Activated naive CD8-positive, alpha-beta T cell (primary cell): ENCODE results near the gene OR52K1.
"Not testable (repeated sequence)": the region's sequence is repeated elsewhere in the genome, so short reads cannot be mapped to it uniquely, and the experiment has no call there.

Source experiments
- H3K27ac Mint-ChIP-seq: one replicate; pipeline ENCODE4 v1.8.0; 2021; ENCODE audit warnings: mixed read lengths
- H3K27me3 Mint-ChIP-seq: one replicate; pipeline ENCODE4 v1.8.0; 2021; ENCODE audit warnings: mixed read lengths
- H3K36me3 Mint-ChIP-seq: one replicate; pipeline ENCODE4 v1.8.0; 2021; ENCODE audit warnings: mixed read lengths
- H3K4me1 Mint-ChIP-seq: one replicate; pipeline ENCODE4 v1.8.0; 2021; ENCODE audit warnings: low read depth, mixed read lengths
- H3K4me3 Mint-ChIP-seq: one replicate; pipeline ENCODE4 v1.8.0; 2021; ENCODE audit warnings: mild to moderate bottlenecking, mixed read lengths
- H3K9me3 Mint-ChIP-seq: one replicate; pipeline ENCODE4 v1.8.0; 2021; ENCODE audit warnings: low read depth, mixed read lengths

OR52K1 gene

DNA sequence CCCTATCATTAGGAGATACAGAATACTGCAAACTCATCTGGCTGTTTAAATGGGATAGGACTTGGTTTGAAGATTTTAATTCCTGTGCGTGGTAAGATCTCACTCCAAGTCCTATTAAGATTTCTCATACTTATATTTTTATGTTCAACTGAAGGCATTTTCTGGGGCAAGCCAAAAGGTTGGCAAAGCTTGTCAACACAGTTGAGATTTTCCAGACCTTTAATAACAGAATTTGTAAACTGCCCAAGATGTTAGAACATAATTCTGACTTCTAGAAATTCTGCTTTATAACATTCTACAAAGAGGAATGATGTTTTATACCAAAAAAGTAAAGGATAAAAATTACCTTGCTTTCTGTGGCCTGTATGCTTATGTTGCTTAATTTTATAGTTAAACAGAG, 31.8 kb downstream of the OR52K1 start:
- no peaks in the 10 kb centered on the region for H3K36me3 Mint-ChIP-seq
- peaks cover 3% of the 10 kb centered on the region for H3K4me1 Mint-ChIP-seq
- H3K4me3 Mint-ChIP-seq: no peak overlapping the region
- H3K9me3 Mint-ChIP-seq: no peaks in the 10 kb centered on the region
- no peak overlapping the region for H3K27ac Mint-ChIP-seq
- no peaks in the 10 kb centered on the region for H3K27me3 Mint-ChIP-seq

DNA sequence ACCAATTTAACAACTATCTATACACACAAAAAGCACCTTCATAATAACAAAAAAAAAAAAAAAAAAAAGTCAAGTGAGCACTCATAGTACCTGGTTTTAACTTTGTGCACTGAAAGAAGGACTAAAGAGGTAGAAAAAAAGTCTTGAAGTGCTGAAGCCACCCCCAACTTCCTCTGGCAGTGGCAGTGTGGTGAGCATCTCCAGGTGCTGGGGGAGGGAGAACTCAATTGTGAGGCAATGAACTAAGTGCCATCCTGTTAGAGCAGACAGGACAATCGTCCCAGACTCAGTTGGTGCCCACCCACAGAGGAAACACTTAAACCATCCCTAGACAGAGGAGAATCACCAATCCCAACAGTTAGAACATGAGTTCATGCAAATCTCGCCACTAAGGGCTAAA, 39.9 kb downstream of the OR52K1 start:
- H3K4me1 Mint-ChIP-seq: peaks cover 12% of the 10 kb centered on the region
- no peaks in the 10 kb centered on the region for H3K36me3 Mint-ChIP-seq
- H3K9me3 Mint-ChIP-seq: no peaks in the 10 kb centered on the region
- H3K4me3 Mint-ChIP-seq: no peak overlapping the region
- H3K27ac Mint-ChIP-seq: no peak overlapping the region
- H3K27me3 Mint-ChIP-seq: peaks cover 3% of the 10 kb centered on the region

DNA sequence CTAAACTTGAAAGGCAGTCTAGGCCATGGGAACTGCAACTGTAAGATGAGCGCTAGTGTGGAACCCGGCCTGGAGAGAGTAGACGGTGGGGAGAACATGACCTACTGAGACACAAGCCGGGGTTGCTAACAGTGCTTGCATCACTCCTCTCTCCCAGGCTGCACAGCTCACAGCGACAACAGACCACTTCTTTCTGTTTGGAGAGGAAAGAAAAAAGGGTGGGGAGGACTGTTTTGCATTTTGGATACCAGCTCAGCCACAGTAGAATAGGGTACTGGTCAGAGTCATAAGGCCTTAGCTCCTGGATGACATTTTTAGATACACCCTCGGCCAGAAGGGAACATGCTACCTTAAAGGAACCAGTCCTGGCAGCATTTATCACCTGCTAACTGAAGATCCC, 40.3 kb downstream of the OR52K1 start:
- no peaks in the 10 kb centered on the region for H3K36me3 Mint-ChIP-seq
- H3K27me3 Mint-ChIP-seq: peaks cover 3% of the 10 kb centered on the region
- no peaks in the 10 kb centered on the region for H3K9me3 Mint-ChIP-seq
- H3K27ac Mint-ChIP-seq: no peak overlapping the region
- H3K4me1 Mint-ChIP-seq: peaks cover 12% of the 10 kb centered on the region
- H3K4me3 Mint-ChIP-seq: no peak overlapping the region

DNA sequence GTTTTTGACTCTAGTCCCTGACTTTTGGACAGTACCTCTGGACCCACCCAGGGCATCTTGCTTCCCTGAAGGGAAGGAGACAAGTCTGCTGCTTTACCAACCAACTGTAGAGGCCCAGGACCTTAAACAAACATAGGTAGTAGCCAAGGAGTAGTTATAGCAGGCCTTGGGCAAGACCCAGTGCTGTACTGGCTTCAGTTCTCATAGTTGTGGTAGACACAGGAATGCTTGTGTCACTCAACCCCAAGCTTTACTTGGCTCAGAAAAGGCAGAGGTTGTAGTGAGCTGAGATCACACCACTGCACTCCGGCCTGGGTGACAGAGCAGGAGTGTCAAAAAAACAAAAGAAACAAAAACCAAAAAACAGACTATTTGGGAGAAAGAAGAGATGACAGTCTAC, 41.2 kb downstream of the OR52K1 start:
- H3K9me3 Mint-ChIP-seq: no peaks in the 10 kb centered on the region
- peaks cover 3% of the 10 kb centered on the region for H3K27me3 Mint-ChIP-seq
- no peak overlapping the region for H3K4me3 Mint-ChIP-seq
- H3K27ac Mint-ChIP-seq: no peak overlapping the region
- peaks cover 12% of the 10 kb centered on the region for H3K4me1 Mint-ChIP-seq
- no peaks in the 10 kb centered on the region for H3K36me3 Mint-ChIP-seq

DNA sequence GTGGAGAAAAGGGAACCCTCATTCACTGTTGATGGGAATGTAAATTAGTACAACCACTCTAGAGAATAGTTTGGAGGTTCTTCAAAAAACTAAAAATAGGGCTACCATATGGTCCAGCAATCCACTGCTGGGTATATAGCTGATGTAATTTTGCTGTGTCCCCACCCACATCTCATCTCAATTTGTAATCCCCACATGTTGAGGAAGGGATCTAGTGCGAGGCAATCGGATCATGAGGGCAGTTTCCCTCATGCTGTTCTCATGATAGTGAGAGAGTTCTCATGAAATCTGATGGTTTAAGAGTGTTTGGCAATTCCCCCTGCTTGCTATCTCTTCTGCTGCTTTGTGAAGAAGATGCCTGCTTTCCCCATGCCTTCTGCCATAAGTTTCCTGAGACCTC, 45.5 kb downstream of the OR52K1 start:
- Mint-ChIP-seq H3K9me3 (peaks cover 3% of the 10 kb centered on the region), H3K27ac (no peak overlapping the region), H3K27me3 (peaks cover 8% of the 10 kb centered on the region), H3K4me1 (no peaks in the 10 kb centered on the region), H3K4me3 (no peak overlapping the region), H3K36me3 (peaks cover 2% of the 10 kb centered on the region)

DNA sequence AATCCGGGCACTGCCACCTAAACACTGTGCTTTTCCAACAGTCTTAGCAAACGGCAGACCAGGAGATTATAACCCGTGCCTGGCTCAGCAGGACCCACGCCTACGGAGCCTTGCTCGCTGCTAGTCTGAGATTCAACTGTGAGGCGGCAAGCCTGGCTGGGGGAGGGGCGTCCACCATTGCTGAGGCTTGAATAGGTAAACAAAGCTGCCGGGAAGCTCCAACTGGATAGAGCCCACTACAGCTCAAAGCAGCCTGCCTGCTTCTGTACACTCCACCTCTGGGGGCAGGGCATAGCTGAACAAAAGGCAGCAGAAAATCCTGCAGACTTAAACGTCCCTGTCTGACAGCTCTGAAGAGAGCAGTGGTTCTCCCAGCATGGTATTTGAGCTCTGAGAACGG, 49.2 kb downstream of the OR52K1 start:
- not testable (repeated sequence) for H3K36me3 Mint-ChIP-seq, H3K27me3 Mint-ChIP-seq, H3K27ac Mint-ChIP-seq, H3K4me1 Mint-ChIP-seq, H3K4me3 Mint-ChIP-seq, H3K9me3 Mint-ChIP-seq

DNA sequence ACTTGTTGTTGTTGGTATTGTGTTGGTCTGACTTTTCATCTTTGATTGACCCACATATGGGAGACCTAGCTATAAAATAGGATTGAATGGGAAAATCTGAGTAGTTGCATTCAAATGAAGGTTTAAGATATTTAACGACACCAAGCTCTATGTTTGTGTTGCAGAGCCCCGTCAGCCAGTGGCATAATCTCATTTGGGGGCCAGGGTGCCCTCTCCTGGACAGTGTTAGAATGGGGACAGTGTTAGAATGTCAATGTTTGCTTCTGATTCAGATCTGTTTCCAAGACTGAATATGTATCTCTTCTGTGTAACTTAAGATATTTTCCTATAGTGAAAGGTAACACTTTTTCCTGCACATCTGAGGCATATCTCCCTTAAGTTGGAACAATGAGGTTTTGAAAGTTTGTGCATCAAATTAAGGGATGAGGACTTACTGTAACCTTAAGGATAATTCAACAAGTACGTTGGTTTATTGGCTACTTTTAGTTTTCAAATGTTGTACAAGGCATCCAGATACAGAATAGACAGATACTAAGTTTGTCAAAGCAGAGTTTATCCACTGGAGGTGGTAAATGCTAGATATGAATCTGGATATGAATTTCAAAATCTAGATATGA, 57.3 kb downstream of the OR52K1 start:
- Mint-ChIP-seq H3K4me3 (no peak overlapping the region), H3K36me3 (no peaks in the 10 kb centered on the region), H3K9me3 (no peaks in the 10 kb centered on the region), H3K27me3 (no peaks in the 10 kb centered on the region), H3K27ac (no peak overlapping the region), H3K4me1 (no peaks in the 10 kb centered on the region)

DNA sequence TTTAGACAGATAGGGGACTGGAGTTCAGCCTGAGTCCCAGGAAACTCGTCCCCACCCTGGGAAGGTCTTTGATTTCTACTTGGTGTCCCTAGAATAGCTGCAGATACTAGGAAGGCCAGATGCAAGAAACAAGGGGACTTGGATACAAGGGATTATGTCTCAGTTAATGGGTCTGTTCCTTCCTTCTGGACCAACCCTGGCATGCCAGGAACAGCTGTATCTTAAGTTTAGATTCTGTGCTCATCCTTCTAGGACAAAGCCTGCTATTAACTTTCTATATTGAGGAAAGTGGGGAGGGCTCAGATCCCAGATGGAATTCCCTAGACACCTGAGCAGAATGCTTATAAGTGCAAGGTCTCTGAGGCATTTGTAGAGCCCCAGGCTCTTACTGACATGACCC, 58.6 kb downstream of the OR52K1 start:
- no peak overlapping the region for H3K27ac Mint-ChIP-seq

More for the DNA sequence above, 58.6 kb downstream of the OR52K1 start:
- Mint-ChIP-seq H3K9me3 (no peaks in the 10 kb centered on the region), H3K4me1 (no peaks in the 10 kb centered on the region), H3K36me3 (no peaks in the 10 kb centered on the region), H3K4me3 (no peak overlapping the region), H3K27me3 (no peaks in the 10 kb centered on the region)
